A549 (cell line): Measurements from ENCODE around the gene CARF. TPM values are rescaled to one million over a fixed set of nuclear protein-coding genes. Genes with fewer than 3 reads are reported as not detected.

Source experiments
- ATAC-seq, 2 experiments: fragments of 200-7000 bp in 1 of 2; fragments of >200 bp in 1 of 2; cut with Nextera tagmentation in 1 of 2; cut with Tn5 transposase in 1 of 2; 3 replicates each; pipeline versions ENCODE4 v1.8.0 to v1.9.1; 2018 to 2020; ENCODE audit warnings: mild to moderate bottlenecking in 1 of 2, moderate library complexity in 1 of 2
- CTCF ChIA-PET: fragments of 300-600 bp; sonication (Branson Sonifier 250); formaldehyde crosslinking; extraction: SDS; loops from one replicate; lab custom pipeline; 2021; ENCODE audit warnings: antibody characterized with exemption, inconsistent platforms; lab: Yijun Ruan, JAX
- POLR2A ChIA-PET: fragments of 350-600 bp; formaldehyde crosslinking; extraction: SDS; loops from one replicate; lab custom pipeline; 2021; ENCODE audit warnings: antibody characterized with exemption, inconsistent platforms; lab: Yijun Ruan, JAX
- DNase-seq, 2 experiments: peaks; one replicate each; pipeline versions ENCODE4 v3.0.0 to v3.0.0-alpha.2; 2011 to 2016; ENCODE audit warnings: low read depth in 1 of 2, low spot score in 1 of 2
- FAIRE-seq: peaks from 2 replicates; lab custom pipeline; 2011; peaks lifted over from hg19 to GRCh38; lab: Jason Lieb, UNC
- H3K27ac ChIP-seq, 2 experiments: fragments of >200 bp; sonication (Bioruptor Twin); formaldehyde crosslinking; 3 replicates each; pipeline ENCODE4 v1.5.1; 2016 to 2017
- H3K4me1 ChIP-seq: fragments of >200 bp; sonication (Bioruptor Twin); formaldehyde crosslinking; 3 replicates; pipeline ENCODE4 v1.6.1; 2016
- H3K4me2 ChIP-seq: fragments of >200 bp; sonication (Bioruptor Twin); formaldehyde crosslinking; 3 replicates; pipeline ENCODE4 v1.6.1; 2016
- H3K4me3 ChIP-seq: fragments of >200 bp; sonication (Bioruptor Twin); formaldehyde crosslinking; 3 replicates; pipeline ENCODE4 v1.5.1; 2016
- H3K9me3 ChIP-seq: fragments of >200 bp; sonication (Bioruptor Twin); formaldehyde crosslinking; 3 replicates; pipeline ENCODE4 v1.6.1; 2016
- BCL3 ChIP-seq: fragments of >200 bp; sonication (Bioruptor Twin); formaldehyde crosslinking; IDR thresholded peaks from 3 replicates; pipeline ENCODE4 v1.6.1; 2016
- CBX2 ChIP-seq: fragments of 200-600 bp; sonication (generic); IDR thresholded peaks from 2 replicates; pipeline ENCODE4 v1.6.1; 2016; ENCODE audit warnings: low read depth, mild to moderate bottlenecking, borderline replicate concordance
- CBX8 ChIP-seq: fragments of 200-600 bp; sonication (generic); IDR thresholded peaks from 2 replicates; pipeline ENCODE4 v1.6.1; 2016
- CHD4 ChIP-seq: fragments of 200-600 bp; sonication (generic); IDR thresholded peaks from 2 replicates; pipeline ENCODE4 v1.6.1; 2016; ENCODE audit warnings: antibody characterized with exemption, mild to moderate bottlenecking, borderline replicate concordance
- EP300 ChIP-seq, 2 experiments: fragments of >200 bp; sonication (Bioruptor Twin); formaldehyde crosslinking; IDR thresholded peaks; 2 replicates in 1 of 2; 3 replicates in 1 of 2; pipeline ENCODE4 v1.6.1; 2016 to 2017
- FOSB ChIP-seq: fragments of 250-450 bp; sonication (Bioruptor Pico); IDR thresholded peaks from 2 replicates; pipeline ENCODE4 v1.5.0; 2020; ENCODE audit warnings: mild to moderate bottlenecking, moderate library complexity
- FOXS1 ChIP-seq: fragments of 250-450 bp; sonication (Bioruptor Pico); IDR thresholded peaks from 2 replicates; pipeline ENCODE4 v1.5.0; 2020; ENCODE audit warnings: mild to moderate bottlenecking, moderate library complexity
- GATA3 ChIP-seq: IDR thresholded peaks from 2 replicates; pipeline ENCODE4 v1.6.1; 2012; ENCODE audit warnings: borderline replicate concordance
- HES2 ChIP-seq: fragments of >200 bp; sonication (Bioruptor Twin); formaldehyde crosslinking; IDR thresholded peaks from 2 replicates; pipeline ENCODE4 v1.6.1; 2016
- HMGXB4 ChIP-seq: fragments of 250-450 bp; sonication (Bioruptor Pico); IDR thresholded peaks from 2 replicates; pipeline ENCODE4 v1.5.0; 2021; ENCODE audit warnings: mild to moderate bottlenecking, moderate library complexity, borderline replicate concordance
- HOXB13 ChIP-seq: fragments of 250-450 bp; sonication (Bioruptor Pico); IDR thresholded peaks from 2 replicates; pipeline ENCODE4 v1.5.0; 2020; ENCODE audit warnings: low read depth, mild to moderate bottlenecking, moderate library complexity
- JUNB ChIP-seq: fragments of >200 bp; sonication (Bioruptor Twin); formaldehyde crosslinking; IDR thresholded peaks from 2 replicates; pipeline ENCODE4 v1.6.1; 2016
- KDM1A ChIP-seq: fragments of 200-600 bp; sonication (generic); IDR thresholded peaks from 2 replicates; pipeline ENCODE4 v1.6.1; 2016; ENCODE audit warnings: low read depth, mild to moderate bottlenecking
- KDM5A ChIP-seq: fragments of 200-600 bp; sonication (generic); IDR thresholded peaks from 2 replicates; pipeline ENCODE4 v1.6.1; 2016; ENCODE audit warnings: antibody characterized with exemption, mild to moderate bottlenecking
- MAZ ChIP-seq: fragments of 150-350 bp; IDR thresholded peaks from 2 replicates; pipeline ENCODE4 v1.6.1; 2014; ENCODE audit warnings: antibody characterized with exemption, low read depth, low read length, borderline replicate concordance
- NR3C1 ChIP-seq: fragments of >200 bp; sonication (Bioruptor Twin); formaldehyde crosslinking; IDR thresholded peaks from 3 replicates; pipeline ENCODE4 v1.6.1; 2017
- PHF8 ChIP-seq: fragments of 200-600 bp; sonication (generic); IDR thresholded peaks from 2 replicates; pipeline ENCODE4 v1.6.1; 2016; ENCODE audit warnings: low read depth, mild to moderate bottlenecking, antibody characterized with exemption, moderate library complexity, borderline replicate concordance
- POLR2A ChIP-seq: IDR thresholded peaks from 2 replicates; pipeline ENCODE4 v1.6.1; 2012; ENCODE audit warnings: mild to moderate bottlenecking, low read length
- POLR2AphosphoS2 ChIP-seq: conservative IDR thresholded peaks from 2 replicates; pipeline ENCODE4 v1.6.1; 2012; ENCODE audit warnings: low read length, improper control_type of control experiment, inconsistent platforms
- RAD21 ChIP-seq, 2 experiments: fragments of >200 bp in 1 of 2; sonication (Bioruptor Twin) in 1 of 2; formaldehyde crosslinking in 1 of 2; IDR thresholded peaks in 1 of 2; conservative IDR thresholded peaks in 1 of 2; 2 replicates in 1 of 2; 3 replicates in 1 of 2; pipeline ENCODE4 v1.6.1; 2012 to 2018; ENCODE audit warnings: inconsistent platforms in 1 of 2
- RARB ChIP-seq: fragments of 250-450 bp; sonication (Bioruptor Pico); IDR thresholded peaks from 2 replicates; pipeline ENCODE4 v1.8.0; 2021; ENCODE audit warnings: mild to moderate bottlenecking, moderate library complexity
- REST ChIP-seq: fragments of 200-600 bp; sonication (generic); IDR thresholded peaks from 2 replicates; pipeline ENCODE4 v1.6.1; 2016; ENCODE audit warnings: antibody characterized with exemption, mild to moderate bottlenecking, moderate library complexity
- RNF2 ChIP-seq: fragments of 200-600 bp; sonication (generic); IDR thresholded peaks from 2 replicates; pipeline ENCODE4 v1.6.1; 2016; ENCODE audit warnings: low read depth, mild to moderate bottlenecking, antibody characterized with exemption, moderate library complexity, borderline replicate concordance
- SREBF2 ChIP-seq: fragments of 450-650 bp; IDR thresholded peaks from 2 replicates; pipeline ENCODE4 v1.6.1; 2014; ENCODE audit warnings: mild to moderate bottlenecking, moderate library complexity
- TP53 ChIP-seq: fragments of 250-450 bp; sonication (Bioruptor Pico); IDR thresholded peaks from 2 replicates; pipeline ENCODE4 v1.5.0; 2021; ENCODE audit warnings: mild to moderate bottlenecking, moderate library complexity
- ZFP36 ChIP-seq: fragments of 450-650 bp; IDR thresholded peaks from 2 replicates; pipeline ENCODE4 v1.6.1; 2014; ENCODE audit warnings: borderline replicate concordance; ENCODE audit not compliant: partially characterized antibody
- ZSCAN20 ChIP-seq: fragments of 250-450 bp; sonication (Bioruptor Pico); IDR thresholded peaks from 2 replicates; pipeline ENCODE4 v1.8.0; 2022; ENCODE audit warnings: mild to moderate bottlenecking, moderate library complexity
- WGBS: methylation state at CpG from one replicate; pipeline ENCODE4 v1.1.6; 2017; ENCODE audit errors: missing lambda C conversion rate; 5-methylcytosine and 5-hydroxymethylcytosine counted together
- polyA plus RNA-seq, 4 experiments: library from polyadenylated mRNA; depleted of rRNA in 3 of 4; stranded (reverse); fragments of >200 nt; fragmentation: RNase III in 1 of 4; extraction: RNeasy Plus Mini Kit Qiagen cat#74134 plus additional on column Dnase treatment in 1 of 4; gene quantifications; 2 replicates in 3 of 4; 3 replicates in 1 of 4; pipeline ENCODE4 v1.2.3, GENCODE V29; 2011 to 2017
- TF ChIP-seq, protein P1 (sequence below): fragments of 150-350 bp; IDR thresholded peaks from 2 replicates; pipeline ENCODE4 v1.6.1; 2014; ENCODE audit warnings: low read depth, mild to moderate bottlenecking, low read length

Gene CARF
- polyA plus RNA-seq, 2 of the 4 experiments (the other 2 are of a cell fraction) = 2.1 to 6.0 TPM

DNA sequence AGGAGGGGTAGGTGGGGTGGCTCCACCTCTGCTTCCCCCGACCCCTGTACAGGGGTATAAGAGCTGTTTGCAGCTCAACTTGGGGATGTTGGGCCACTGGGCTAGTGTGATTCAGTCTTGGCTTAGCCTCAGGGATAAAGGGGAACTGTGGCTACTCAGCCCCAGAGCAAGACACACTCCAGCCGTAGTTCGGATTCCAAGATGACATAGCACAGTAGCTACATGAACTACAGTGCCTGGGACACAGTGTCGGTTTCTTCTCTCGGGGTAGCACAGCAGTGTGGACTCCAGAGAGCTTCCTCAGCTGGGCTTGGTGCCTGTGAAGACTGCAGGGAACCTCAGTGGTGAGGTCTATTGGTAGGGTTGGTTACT, 21.1 kb downstream of the CARF start:
- Histone ChIP-seq H3K9me3 (no peaks in the 10 kb centered on the region), H3K27ac (no peak overlapping the region), H3K4me3 (no peak overlapping the region), H3K4me1 (no peaks in the 10 kb centered on the region), H3K4me2 (no peak overlapping the region)
- DNase-seq = no peak
- CTCF ChIA-PET = interaction anchor here (0.8 to 1.6 kb wide), 3 partner anchors 9 to 344 kb away, joined by 3 read pairs; no protein-coding TSS in a partner anchor
- POLR2A ChIA-PET = no interaction called here
- no peak for FAIRE-seq
- WGBS = 72% methylated on average over 4 of the region's 5 CpGs
- TF ChIP-seq KDM1A (no peak), RNF2 (no peak), MAZ (no peak), JUNB (no peak), HMGXB4 (CRISPR knock-in tag) (no peak), EP300 (IDR thresholded peaks at IDR 0.05) (no peak), PHF8 (no peak), RARB (CRISPR knock-in tag) (no peak), HOXB13 (CRISPR knock-in tag) (no peak), RAD21 (conservative IDR thresholded peaks at IDR 0.05 in 1 of 2, IDR thresholded peaks at IDR 0.05 in 1 of 2) (no peak)
- TF ChIP-seq, protein P1, sequence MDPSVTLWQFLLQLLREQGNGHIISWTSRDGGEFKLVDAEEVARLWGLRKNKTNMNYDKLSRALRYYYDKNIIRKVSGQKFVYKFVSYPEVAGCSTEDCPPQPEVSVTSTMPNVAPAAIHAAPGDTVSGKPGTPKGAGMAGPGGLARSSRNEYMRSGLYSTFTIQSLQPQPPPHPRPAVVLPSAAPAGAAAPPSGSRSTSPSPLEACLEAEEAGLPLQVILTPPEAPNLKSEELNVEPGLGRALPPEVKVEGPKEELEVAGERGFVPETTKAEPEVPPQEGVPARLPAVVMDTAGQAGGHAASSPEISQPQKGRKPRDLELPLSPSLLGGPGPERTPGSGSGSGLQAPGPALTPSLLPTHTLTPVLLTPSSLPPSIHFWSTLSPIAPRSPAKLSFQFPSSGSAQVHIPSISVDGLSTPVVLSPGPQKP = no peak
- no peak; a peak in 2 of 6 replicates for ATAC-seq

DNA sequence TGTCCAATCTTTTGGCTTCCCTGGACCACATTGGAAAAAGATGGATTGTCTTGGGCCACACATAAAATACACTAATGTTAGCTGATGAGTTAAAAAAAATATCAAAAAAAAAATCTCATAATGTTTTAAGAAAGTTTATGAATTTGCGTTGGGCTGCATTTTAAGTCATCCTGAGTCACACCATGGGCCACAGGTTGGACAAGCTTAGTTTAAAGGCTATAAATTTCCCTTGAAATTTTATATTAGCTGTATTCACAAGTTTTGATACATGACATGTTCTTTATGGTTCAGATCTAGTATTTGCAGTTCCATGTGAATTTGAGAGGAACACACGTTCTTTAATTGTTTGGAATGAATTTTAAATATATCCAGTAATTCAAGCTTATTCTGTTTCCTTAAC, 21.9 kb downstream of the CARF start:
- 90% methylated on average over 2 of the region's 2 CpGs for WGBS
- CTCF ChIA-PET = no interaction called here
- H3K27ac ChIP-seq = no peak overlapping the region
- no peak overlapping the region for H3K4me2 ChIP-seq
- TF ChIP-seq MAZ = no peak
- TF ChIP-seq BCL3 = no peak
- no peak for TF ChIP-seq ZFP36
- TF ChIP-seq SREBF2 = no peak
- no peak for TF ChIP-seq HES2
- no peak for TF ChIP-seq NR3C1
- TF ChIP-seq, protein P1 = no peak
- TF ChIP-seq FOXS1 (CRISPR knock-in tag) = no peak
- TF ChIP-seq ZSCAN20 (CRISPR knock-in tag) = no peak
- no peak for TF ChIP-seq CHD4
- TF ChIP-seq CBX2 = no peak
- TF ChIP-seq POLR2AphosphoS2 = no peak
- TF ChIP-seq CBX8 = no peak
- no peak for TF ChIP-seq FOSB
- TF ChIP-seq GATA3 = no peak
- TF ChIP-seq JUNB = no peak
- no peak for TF ChIP-seq REST
- TF ChIP-seq POLR2A = no peak
- no peak for TF ChIP-seq TP53 (CRISPR knock-in tag)
- no peak for TF ChIP-seq KDM5A
- no peak for DNase-seq
- no peaks in the 10 kb centered on the region for H3K4me1 ChIP-seq
- no peak overlapping the region for H3K4me3 ChIP-seq
- no peak for ATAC-seq
- H3K9me3 ChIP-seq = no peaks in the 10 kb centered on the region
- POLR2A ChIA-PET = no interaction called here
- no peak for FAIRE-seq
